Common myeloid progenitor, CD34-positive (primary cell): ENCODE data around the gene ABHD4.

Experiments
- CTCF ChIA-PET: fragments of 350-600 bp; sonication (Branson Sonifier 250); formaldehyde crosslinking; loops from one replicate; lab custom pipeline; 2021; ENCODE audit warnings: antibody characterized with exemption; lab: Charles Lee
- POLR2A ChIA-PET: fragments of 350-600 bp; sonication (Branson Sonifier 250); formaldehyde crosslinking; loops from one replicate; lab custom pipeline; 2021; ENCODE audit warnings: antibody characterized with exemption; lab: Charles Lee
- DNase-seq, 3 donors: peaks; one replicate each; pipeline versions ENCODE4 v3.0.0 to v3.0.0-alpha.2; 2013
- H3K27ac ChIP-seq, 2 experiments: 1 replicate in 1 of 2; 2 replicates in 1 of 2; pipeline ENCODE4 v1.7.0; 2013; ENCODE audit warnings: inconsistent platforms in 2 of 2, low read length in 2 of 2, mild to moderate bottlenecking in 2 of 2, low read depth in 1 of 2, moderate library complexity in 1 of 2; ENCODE audit not compliant: severe bottlenecking in 2 of 2, insufficient read depth in 1 of 2, poor library complexity in 1 of 2
- H3K27me3 ChIP-seq, 5 experiments: replicated peaks in 2 of 5; 1 replicate in 3 of 5; 2 replicates in 2 of 5; pipeline versions ENCODE4 v1.6.1 to v1.7.0; 2013; ENCODE audit warnings: low read length in 4 of 5, mild to moderate bottlenecking in 2 of 5, moderate library complexity in 2 of 5, inconsistent platforms in 1 of 5; ENCODE audit not compliant: insufficient read depth in 5 of 5, control insufficient read depth in 4 of 5
- H3K36me3 ChIP-seq, 4 experiments: 1 replicate in 2 of 4; 2 replicates in 2 of 4; pipeline versions ENCODE4 v1.6.1 to v1.7.0; 2013; ENCODE audit warnings: low read length in 3 of 4, control low read depth in 1 of 4, mild to moderate bottlenecking in 1 of 4; ENCODE audit not compliant: control insufficient read depth in 4 of 4, insufficient read depth in 4 of 4
- H3K4me1 ChIP-seq, 4 experiments: 1 replicate in 3 of 4; 2 replicates in 1 of 4; pipeline versions ENCODE4 v1.6.1 to v1.7.1; 2013; ENCODE audit warnings: low read length in 3 of 4, mild to moderate bottlenecking in 3 of 4, control low read depth in 1 of 4, inconsistent platforms in 1 of 4, moderate library complexity in 1 of 4; ENCODE audit not compliant: control insufficient read depth in 4 of 4, insufficient read depth in 4 of 4; ENCODE audit errors: control extremely low read depth in 1 of 4
- H3K4me3 ChIP-seq, 7 experiments: 1 replicate in 4 of 7; 2 replicates in 3 of 7; pipeline versions ENCODE4 v1.5.1 to v1.7.0; 2013; ENCODE audit warnings: mild to moderate bottlenecking in 7 of 7, low read length in 6 of 7, moderate library complexity in 6 of 7, inconsistent platforms in 2 of 7, low read depth in 2 of 7, control low read depth in 1 of 7; ENCODE audit not compliant: insufficient read depth in 4 of 7, control insufficient read depth in 1 of 7; ENCODE audit errors: extremely low read depth in 1 of 7
- H3K9me3 ChIP-seq, 5 experiments: 1 replicate in 4 of 5; 2 replicates in 1 of 5; pipeline versions ENCODE4 v1.6.1 to v1.7.1; 2013; ENCODE audit warnings: low read length in 4 of 5, mild to moderate bottlenecking in 2 of 5, inconsistent platforms in 1 of 5, low read depth in 1 of 5, moderate library complexity in 1 of 5; ENCODE audit not compliant: control insufficient read depth in 4 of 5, insufficient read depth in 2 of 5; ENCODE audit errors: control extremely low read depth in 1 of 5
- WGBS: methylation state at CpG from one replicate; pipeline ENCODE4 v1.1.5; 2013; ENCODE audit not compliant: insufficient coverage; 5-methylcytosine and 5-hydroxymethylcytosine counted together

ABHD4 gene

GRCh38 chr14:22567437-22567836 lies 30.7 kb upstream of the ABHD4 start:
- Histone ChIP-seq H3K27me3 (no peaks in the 10 kb centered on the region), H3K9me3 (no peaks in the 10 kb centered on the region), H3K27ac (no peak overlapping the region), H3K4me3 (no peak overlapping the region), H3K4me1 (peaks cover 11 to 21% (median 17%) of the 10 kb centered on the region in 4 experiments), H3K36me3 (peaks cover 11 to 38% (median 31%) of the 10 kb centered on the region in 4 experiments)
- no peak for DNase-seq
- POLR2A ChIA-PET: interaction anchor here (0.8 kb wide), 1 partner anchor 11 kb away, joined by 3 read pairs; no protein-coding TSS in a partner anchor
- CTCF ChIA-PET: interaction anchor here (0.9 to 3.9 kb wide), 8 partner anchors 9 to 415 kb away, joined by 3 to 19 read pairs (median 6); partner anchors contain the start of gene AJUBA
- 88% methylated on average over 1 of the region's 1 CpG for WGBS

GRCh38 chr14:22569106-22569736 lies 28.9 kb upstream of the ABHD4 start:
- H3K9me3 ChIP-seq: no peaks in the 10 kb centered on the region
- H3K4me3 ChIP-seq: no peak overlapping the region
- WGBS: 100% methylated on average over 3 of the region's 6 CpGs
- ChIA-PET CTCF (interaction anchor here (0.6 to 5.7 kb wide), 31 partner anchors 9 to 424 kb away, joined by 3 to 65 read pairs (median 10); partner anchors contain the start of genes ABHD4, DAD1 and OR6J1), POLR2A (interaction anchor here (0.7 kb wide), 1 partner anchor 8 kb away, joined by 5 read pairs; no protein-coding TSS in a partner anchor)
- peaks cover 8 to 16% (median 14%) of the 10 kb centered on the region in 4 experiments for H3K4me1 ChIP-seq
- no peak overlapping the region for H3K27ac ChIP-seq
- H3K36me3 ChIP-seq: peaks cover 7 to 47% (median 33%) of the 10 kb centered on the region in 4 experiments
- DNase-seq: no peak
- H3K27me3 ChIP-seq: no peaks in the 10 kb centered on the region

- Histone ChIP-seq H3K4me3 (peak overlapping the region in 1 of 7 experiments; percentile 28), H3K9me3 (no peaks in the 10 kb centered on the region), H3K27me3 (no peaks in the 10 kb centered on the region), H3K4me1 (peaks cover 8 to 16% (median 14%) of the 10 kb centered on the region in 4 experiments), H3K27ac (no peak overlapping the region), H3K36me3 (peaks cover 3 to 48% (median 31%) of the 10 kb centered on the region in 4 experiments)
- WGBS: no CpG with 5 or more reads among the region's 3 CpGs
- POLR2A ChIA-PET: interaction anchor here (0.7 to 1.2 kb wide), 4 partner anchors 8 to 83 kb away, joined by 3 to 5 read pairs (median 4); no protein-coding TSS in a partner anchor
- no peak for DNase-seq
- CTCF ChIA-PET: interaction anchor here (0.8 to 5.7 kb wide), 47 partner anchors 10 to 423 kb away, joined by 3 to 65 read pairs (median 5); partner anchors contain the start of genes ABHD4, DAD1, OR6J1 and SLC7A7
Observed at GRCh38 chr14:22569737-22570131, 28.4 kb upstream of the ABHD4 start.

- DNase-seq: peak; percentile 96 to 99 (median 97)
- WGBS: 0% methylated on average over 3 of the region's 8 CpGs
- H3K9me3 ChIP-seq: no peaks in the 10 kb centered on the region
- no peak overlapping the region for H3K27ac ChIP-seq
- no peaks in the 10 kb centered on the region for H3K27me3 ChIP-seq
- peaks cover 3 to 48% (median 31%) of the 10 kb centered on the region in 4 experiments for H3K36me3 ChIP-seq
- CTCF ChIA-PET: interaction anchor here (0.8 to 5.7 kb wide), 56 partner anchors 9 to 423 kb away, joined by 3 to 65 read pairs (median 5); partner anchors contain the start of genes ABHD4, DAD1, OR6J1 and SLC7A7
- POLR2A ChIA-PET: interaction anchor here (0.6 to 1.2 kb wide), 6 partner anchors 9 to 82 kb away, joined by 3 to 5 read pairs (median 3); no protein-coding TSS in a partner anchor
- H3K4me3 ChIP-seq: peak overlapping the region in 1 of 7 experiments; percentile 28
- H3K4me1 ChIP-seq: peaks cover 8 to 16% (median 12%) of the 10 kb centered on the region in 4 experiments
Observed at GRCh38 chr14:22570132-22570949, 27.8 kb upstream of the ABHD4 start.

- Histone ChIP-seq H3K4me1 (peaks cover 1 to 12% (median 7%) of the 10 kb centered on the region in 4 experiments), H3K27me3 (no peaks in the 10 kb centered on the region), H3K4me3 (no peak overlapping the region), H3K36me3 (peaks cover 3 to 43% (median 29%) of the 10 kb centered on the region in 4 experiments), H3K9me3 (no peaks in the 10 kb centered on the region), H3K27ac (no peak overlapping the region)
- ChIA-PET POLR2A (no interaction called here), CTCF (interaction anchor here (0.7 to 5.7 kb wide), 19 partner anchors 13 to 327 kb away, joined by 3 to 65 read pairs (median 4); partner anchors contain the start of genes DAD1 and OR6J1)
- DNase-seq: no peak
- 100% methylated on average over 1 of the region's 1 CpG for WGBS
Observed at GRCh38 chr14:22572562-22573058, 25.5 kb upstream of the ABHD4 start.

GRCh38 chr14:22573804-22574203 lies 24.3 kb upstream of the ABHD4 start:
- H3K9me3 ChIP-seq: no peaks in the 10 kb centered on the region
- no peak overlapping the region for H3K27ac ChIP-seq
- WGBS: 90% methylated on average over 2 of the region's 3 CpGs
- peaks cover 0 to 10% (median 6%) of the 10 kb centered on the region in 4 experiments for H3K4me1 ChIP-seq
- H3K4me3 ChIP-seq: no peak overlapping the region
- H3K36me3 ChIP-seq: peaks cover 3 to 38% (median 27%) of the 10 kb centered on the region in 4 experiments
- DNase-seq: no peak
- H3K27me3 ChIP-seq: no peaks in the 10 kb centered on the region
- ChIA-PET CTCF (interaction anchor here (0.8 to 5.7 kb wide), 6 partner anchors 11 to 279 kb away, joined by 3 to 49 read pairs (median 4); partner anchors contain the start of gene OR6J1), POLR2A (no interaction called here)
